ENCODE results near the gene PRKD3. TPM values are rescaled to one million over a fixed set of nuclear protein-coding genes. Genes with fewer than 3 reads are reported as not detected.

The PRKD3 gene
- total and polyA plus RNA-seq, 2 donors (not counting 1 experiment from before 2014, with no cell fraction given): 28.9 to 82.2 TPM

DNA sequence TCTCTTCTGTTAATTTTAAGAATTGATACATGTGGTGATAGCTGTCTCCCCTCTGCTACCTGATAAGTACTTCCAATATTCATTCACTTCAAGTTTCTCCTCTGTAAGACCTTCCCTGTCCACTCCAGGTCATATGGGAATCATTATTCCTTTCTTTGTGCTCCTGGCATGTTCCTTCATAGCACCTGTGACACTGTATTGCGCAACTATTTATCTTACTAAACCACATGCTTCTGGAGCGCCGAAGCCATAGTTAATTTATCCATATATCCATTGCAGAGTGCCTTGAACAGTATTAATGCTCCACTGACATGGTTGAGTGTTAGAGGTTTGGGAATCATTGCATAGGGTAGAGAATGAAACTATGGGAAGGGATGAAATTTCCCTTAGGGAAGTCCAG, 7.9 kb upstream of the PRKD3 start:
- no peak overlapping the region for H3K4me3 Mint-ChIP-seq
- ATAC-seq (ENCODE audit: low read depth) (no peak), DNase-seq (no peak)
- H3K4me1 Mint-ChIP-seq: peaks cover 10% of the 10 kb centered on the region
- no CpG with 5 or more reads among the region's 3 CpGs for WGBS (ENCODE audit: insufficient coverage)
- Histone ChIP-seq H3K79me2 (ENCODE audit: control insufficient read depth, insufficient read depth, low read length) (no peaks in the 10 kb centered on the region), H3K36me3 (replicated peaks in 1 of 2; ENCODE audit: control extremely low read depth in 1 of 2, control insufficient read depth in 1 of 2, extremely low read depth in 1 of 2, insufficient read depth in 2 of 2, low read length in 1 of 2) (no peaks in the 10 kb centered on the region), H3K27me3 (replicated peaks in 1 of 4; ENCODE audit: control extremely low read depth in 1 of 4, control insufficient read depth in 3 of 4, insufficient read depth in 4 of 4, low read length in 3 of 4) (no peaks in the 10 kb centered on the region), H3K9ac (ENCODE audit: low read length) (no peak overlapping the region), H3K4me1 (ENCODE audit: control insufficient read depth in 2 of 2, insufficient read depth in 2 of 2, low read length in 2 of 2) (peaks cover 7 to 8% of the 10 kb centered on the region in 2 donors), H3K27ac (ENCODE audit: low read length in 2 of 2) (no peak overlapping the region), H3K9me3 (ENCODE audit: control extremely low read depth in 1 of 3, control insufficient read depth in 2 of 3, insufficient read depth in 1 of 3, low read length in 2 of 3) (no peaks in the 10 kb centered on the region), H4K20me1 (ENCODE audit: control insufficient read depth, insufficient read depth, low read length, poor library complexity, severe bottlenecking) (no peaks in the 10 kb centered on the region), H3K4me3 (ENCODE audit: control extremely low read depth in 1 of 5, extremely low read depth in 1 of 5, insufficient read depth in 1 of 5, low read depth in 2 of 5, low read length in 4 of 5) (no peak overlapping the region), H3K4me2 (replicated peaks; ENCODE audit: low read depth, low read length, poor library complexity, severe bottlenecking) (no peak overlapping the region), H2AFZ (ENCODE audit: insufficient read depth, low read depth, low read length, poor library complexity, severe bottlenecking) (no peak overlapping the region)
- intact Hi-C loops (cut with micrococcal nuclease): no loop called here
- POLR2A ChIA-PET: no interaction called here
- TF ChIP-seq EZH2 (IDR thresholded peaks at IDR 0.05; ENCODE audit: borderline replicate concordance, insufficient read depth, low read depth, low read length, poor library complexity, severe bottlenecking): no peak
- TF ChIP-seq, protein P1, sequence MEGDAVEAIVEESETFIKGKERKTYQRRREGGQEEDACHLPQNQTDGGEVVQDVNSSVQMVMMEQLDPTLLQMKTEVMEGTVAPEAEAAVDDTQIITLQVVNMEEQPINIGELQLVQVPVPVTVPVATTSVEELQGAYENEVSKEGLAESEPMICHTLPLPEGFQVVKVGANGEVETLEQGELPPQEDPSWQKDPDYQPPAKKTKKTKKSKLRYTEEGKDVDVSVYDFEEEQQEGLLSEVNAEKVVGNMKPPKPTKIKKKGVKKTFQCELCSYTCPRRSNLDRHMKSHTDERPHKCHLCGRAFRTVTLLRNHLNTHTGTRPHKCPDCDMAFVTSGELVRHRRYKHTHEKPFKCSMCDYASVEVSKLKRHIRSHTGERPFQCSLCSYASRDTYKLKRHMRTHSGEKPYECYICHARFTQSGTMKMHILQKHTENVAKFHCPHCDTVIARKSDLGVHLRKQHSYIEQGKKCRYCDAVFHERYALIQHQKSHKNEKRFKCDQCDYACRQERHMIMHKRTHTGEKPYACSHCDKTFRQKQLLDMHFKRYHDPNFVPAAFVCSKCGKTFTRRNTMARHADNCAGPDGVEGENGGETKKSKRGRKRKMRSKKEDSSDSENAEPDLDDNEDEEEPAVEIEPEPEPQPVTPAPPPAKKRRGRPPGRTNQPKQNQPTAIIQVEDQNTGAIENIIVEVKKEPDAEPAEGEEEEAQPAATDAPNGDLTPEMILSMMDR (IDR thresholded peaks at IDR 0.05): no peak
- H3K9me3 Mint-ChIP-seq (ENCODE audit: insufficient read depth): no peaks in the 10 kb centered on the region
- CTCF ChIA-PET: no interaction called here
- peaks cover 1% of the 10 kb centered on the region for H3K27me3 Mint-ChIP-seq
- no peak overlapping the region for H3K27ac Mint-ChIP-seq

DNA sequence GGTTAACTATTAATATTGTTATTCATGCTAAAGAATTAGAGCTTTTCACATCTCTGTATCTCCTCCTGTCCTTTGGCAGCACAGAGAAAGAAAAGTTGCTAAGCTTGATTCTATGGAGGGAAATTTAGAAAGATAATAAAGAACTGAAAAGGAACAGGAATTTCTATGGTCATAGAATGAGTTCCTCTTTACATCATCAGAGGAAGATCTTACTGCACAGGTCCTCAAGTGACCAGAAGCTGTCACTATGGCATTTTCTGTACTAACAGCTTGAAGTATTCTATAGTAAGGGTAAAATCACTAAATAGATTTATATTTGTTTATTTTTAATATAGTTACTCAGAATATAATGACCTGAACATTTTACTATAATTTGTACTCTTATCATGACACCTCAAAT, 6.0 kb upstream of the PRKD3 start:
- Histone ChIP-seq H3K27me3 (replicated peaks in 1 of 4; ENCODE audit: control extremely low read depth in 1 of 4, control insufficient read depth in 3 of 4, insufficient read depth in 4 of 4, low read length in 3 of 4) (no peaks in the 10 kb centered on the region), H3K36me3 (replicated peaks in 1 of 2; ENCODE audit: control extremely low read depth in 1 of 2, control insufficient read depth in 1 of 2, extremely low read depth in 1 of 2, insufficient read depth in 2 of 2, low read length in 1 of 2) (no peaks in the 10 kb centered on the region), H3K4me1 (ENCODE audit: control insufficient read depth in 2 of 2, insufficient read depth in 2 of 2, low read length in 2 of 2) (peaks cover 9 to 11% of the 10 kb centered on the region in 2 donors), H3K4me2 (replicated peaks; ENCODE audit: low read depth, low read length, poor library complexity, severe bottlenecking) (no peak overlapping the region), H3K79me2 (ENCODE audit: control insufficient read depth, insufficient read depth, low read length) (no peaks in the 10 kb centered on the region), H3K9ac (ENCODE audit: low read length) (no peak overlapping the region), H3K9me3 (ENCODE audit: control extremely low read depth in 1 of 3, control insufficient read depth in 2 of 3, insufficient read depth in 1 of 3, low read length in 2 of 3) (no peaks in the 10 kb centered on the region), H3K4me3 (ENCODE audit: control extremely low read depth in 1 of 5, extremely low read depth in 1 of 5, insufficient read depth in 1 of 5, low read depth in 2 of 5, low read length in 4 of 5) (no peak overlapping the region), H4K20me1 (ENCODE audit: control insufficient read depth, insufficient read depth, low read length, poor library complexity, severe bottlenecking) (no peaks in the 10 kb centered on the region), H2AFZ (ENCODE audit: insufficient read depth, low read depth, low read length, poor library complexity, severe bottlenecking) (no peak overlapping the region), H3K27ac (ENCODE audit: low read length in 2 of 2) (no peak overlapping the region)
- DNase-seq (no peak), ATAC-seq (ENCODE audit: low read depth) (no peak)
- Mint-ChIP-seq H3K9me3 (ENCODE audit: insufficient read depth) (no peaks in the 10 kb centered on the region), H3K4me3 (no peak overlapping the region), H3K27ac (no peak overlapping the region), H3K27me3 (peaks cover 3% of the 10 kb centered on the region), H3K4me1 (peaks cover 14% of the 10 kb centered on the region)
- ChIA-PET CTCF (interaction anchor here (1.2 to 1.4 kb wide), 2 partner anchors 10 to 547 kb away, joined by 3 to 4 read pairs; no protein-coding TSS in a partner anchor), POLR2A (interaction anchor here (0.6 kb wide), 1 partner anchor 33 kb away, joined by 6 read pairs; no protein-coding TSS in a partner anchor)
- intact Hi-C loops (cut with micrococcal nuclease): no loop called here
- TF ChIP-seq, protein P1 (IDR thresholded peaks at IDR 0.05): no peak
- TF ChIP-seq EZH2 (IDR thresholded peaks at IDR 0.05; ENCODE audit: borderline replicate concordance, insufficient read depth, low read depth, low read length, poor library complexity, severe bottlenecking): no peak

Measured in B cell (primary cell).